ENCODE data around the gene NT5C.
A peak's percentile ranks its signal among the peaks of the same experiment; 100 is the strongest.
"Not testable (repeated sequence)": the region's sequence is repeated elsewhere in the genome, so short reads cannot be mapped to it uniquely, and the experiment has no call there.

The NT5C gene

DNA sequence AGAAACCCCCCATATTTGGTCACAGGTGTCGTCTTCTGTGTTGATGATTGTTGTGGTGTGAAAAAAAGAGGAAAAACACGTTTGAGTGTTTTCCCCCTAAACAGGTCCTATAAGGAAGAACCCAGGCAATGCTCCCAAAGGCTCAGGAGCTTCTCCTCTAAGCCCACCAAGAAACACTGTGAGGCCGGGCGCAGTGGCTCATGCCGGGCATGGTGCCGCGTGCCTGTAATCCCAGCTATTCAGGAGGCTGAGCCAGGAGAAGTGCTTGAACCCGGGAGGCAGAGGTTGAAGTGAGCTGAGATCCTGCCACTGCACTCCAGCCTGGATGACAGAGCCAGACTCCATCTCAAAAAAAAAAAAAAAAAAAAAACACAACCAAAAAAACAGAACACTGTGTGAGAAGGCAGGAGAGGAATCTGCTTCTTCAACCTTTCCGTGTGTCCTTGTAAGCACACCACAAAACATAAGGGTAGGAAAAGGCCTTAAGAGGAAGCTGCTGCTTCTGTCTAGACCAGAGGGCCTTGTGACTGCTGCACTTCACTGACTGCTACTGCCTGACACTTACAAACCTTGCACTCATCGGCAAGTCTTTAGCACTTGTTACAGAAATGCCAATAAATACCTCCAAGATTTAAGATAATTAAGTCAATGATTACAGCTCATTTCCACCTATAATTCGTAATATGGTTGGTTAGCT is 13.4 kb upstream of the NT5C start:
- DNase-seq (ENCODE audit: low read depth, low spot score), result no peak

DNA sequence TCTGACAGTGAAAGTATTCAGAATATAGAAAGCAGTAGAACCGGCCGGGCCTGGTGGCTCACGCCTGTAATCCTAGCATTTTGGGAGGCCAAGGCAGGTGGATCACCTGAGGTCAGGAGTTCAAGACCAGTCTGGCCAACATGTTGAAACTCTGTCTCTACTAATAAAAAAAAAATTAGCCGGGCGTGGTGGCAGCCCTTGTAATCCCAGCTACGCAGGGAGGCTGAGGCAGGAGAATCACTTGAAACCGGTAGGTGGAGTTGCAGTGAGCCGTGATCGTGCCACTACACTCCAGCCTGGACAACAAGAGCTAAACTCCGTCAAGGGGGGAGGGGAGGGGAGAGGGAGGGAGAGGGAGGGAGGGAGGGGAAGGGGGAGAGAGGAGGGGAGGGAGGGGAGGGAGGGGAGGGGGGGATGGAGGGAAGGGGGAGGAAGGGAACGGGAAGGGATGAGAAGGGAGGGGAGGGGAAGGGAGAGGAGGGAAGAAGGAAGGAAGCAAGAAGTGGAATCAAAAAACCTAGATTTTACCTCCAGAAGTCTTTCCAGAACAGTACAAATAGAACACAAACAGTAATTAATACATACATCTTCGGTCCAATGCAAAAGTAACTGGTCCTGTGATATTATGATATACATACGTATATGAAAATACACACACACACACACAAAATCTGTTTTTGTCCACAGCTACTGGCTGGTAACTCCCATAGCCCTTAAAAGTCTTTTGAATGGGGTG is 10.9 kb upstream of the NT5C start:
- no peak for DNase-seq (ENCODE audit: low read depth, low spot score)

DNA sequence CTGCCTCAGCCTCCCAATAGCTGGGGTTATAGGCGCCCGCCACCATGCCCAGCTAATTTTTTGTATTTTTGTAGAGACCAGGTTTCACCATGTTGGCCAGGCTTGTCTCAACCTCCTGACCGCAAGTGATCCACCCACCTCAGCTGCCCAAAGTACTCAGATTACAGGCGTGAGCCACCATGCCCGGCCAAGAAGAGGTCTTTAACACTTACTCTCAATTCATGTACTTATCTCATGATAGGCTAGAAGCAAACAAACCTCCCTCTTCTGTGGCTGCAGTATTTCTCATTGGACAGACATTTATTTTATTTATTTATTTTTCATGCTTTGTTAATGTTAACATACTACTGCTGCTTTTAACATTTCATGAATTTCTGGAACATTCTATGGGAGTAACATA is 7.0 kb upstream of the NT5C start:
- DNase-seq (ENCODE audit: low read depth, low spot score), result no peak

DNA sequence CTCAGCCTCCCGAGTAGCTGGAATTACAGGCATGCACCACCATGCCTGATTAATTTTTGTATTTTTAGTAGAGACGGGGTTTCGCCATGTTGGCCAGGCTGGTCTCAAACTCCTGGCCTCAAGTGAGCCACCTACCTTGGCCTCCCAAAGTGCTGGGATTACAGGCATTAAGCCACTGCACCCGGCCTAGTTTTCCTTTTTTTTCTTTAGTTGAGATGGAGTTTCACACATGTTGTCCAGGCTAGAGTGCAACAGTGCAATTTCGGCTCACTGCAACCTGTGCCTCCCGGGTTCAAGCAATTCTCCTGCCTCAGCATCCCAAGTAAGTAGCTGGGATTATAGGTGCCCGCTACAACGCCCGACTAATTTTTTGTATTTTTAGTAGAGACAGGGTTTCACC is 6.2 kb upstream of the NT5C start:
- DNase-seq (ENCODE audit: low read depth, low spot score), result not testable (repeated sequence)

DNA sequence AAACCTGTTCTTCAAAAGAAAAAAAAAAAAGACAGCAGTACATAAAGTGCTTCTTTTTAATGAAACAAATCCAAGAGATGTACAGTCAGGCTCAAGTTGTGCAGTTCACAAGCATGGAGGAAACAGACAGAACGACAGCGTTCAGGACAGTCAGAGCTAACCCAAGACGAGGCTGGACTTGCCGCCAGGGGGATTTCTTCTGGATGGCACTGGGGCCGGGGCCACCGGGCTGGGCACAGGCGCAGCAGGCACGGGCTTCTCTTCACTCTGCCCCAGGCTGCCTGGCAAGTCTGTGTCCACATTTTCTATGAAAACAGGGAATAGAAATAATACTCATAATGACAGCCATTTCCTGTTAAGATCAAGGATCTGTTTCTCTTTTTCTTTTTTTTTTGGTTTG is 4.4 kb upstream of the NT5C start:
- DNase-seq (ENCODE audit: low read depth, low spot score), result no peak

DNA sequence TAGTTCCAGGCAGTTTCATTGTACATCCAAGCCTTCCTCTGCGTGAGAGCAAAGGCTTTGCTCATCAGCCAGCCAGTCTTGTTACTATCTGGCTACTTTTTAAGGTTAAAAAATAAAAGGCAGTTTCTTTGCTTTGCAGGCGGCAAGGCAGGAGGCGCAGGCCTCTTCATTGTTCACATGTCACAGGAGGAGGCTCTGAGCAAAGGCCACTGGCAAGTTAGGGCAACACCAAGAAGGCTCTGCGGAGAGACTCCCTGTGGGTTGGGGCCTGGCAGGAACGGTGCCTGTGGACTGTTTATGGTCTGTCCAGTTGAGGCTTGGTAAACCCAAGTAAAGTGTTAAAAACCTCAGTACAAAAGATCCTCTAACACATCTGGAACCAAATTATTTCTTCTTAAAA is 3.9 kb upstream of the NT5C start:
- no peak for DNase-seq (ENCODE audit: low read depth, low spot score)

DNA sequence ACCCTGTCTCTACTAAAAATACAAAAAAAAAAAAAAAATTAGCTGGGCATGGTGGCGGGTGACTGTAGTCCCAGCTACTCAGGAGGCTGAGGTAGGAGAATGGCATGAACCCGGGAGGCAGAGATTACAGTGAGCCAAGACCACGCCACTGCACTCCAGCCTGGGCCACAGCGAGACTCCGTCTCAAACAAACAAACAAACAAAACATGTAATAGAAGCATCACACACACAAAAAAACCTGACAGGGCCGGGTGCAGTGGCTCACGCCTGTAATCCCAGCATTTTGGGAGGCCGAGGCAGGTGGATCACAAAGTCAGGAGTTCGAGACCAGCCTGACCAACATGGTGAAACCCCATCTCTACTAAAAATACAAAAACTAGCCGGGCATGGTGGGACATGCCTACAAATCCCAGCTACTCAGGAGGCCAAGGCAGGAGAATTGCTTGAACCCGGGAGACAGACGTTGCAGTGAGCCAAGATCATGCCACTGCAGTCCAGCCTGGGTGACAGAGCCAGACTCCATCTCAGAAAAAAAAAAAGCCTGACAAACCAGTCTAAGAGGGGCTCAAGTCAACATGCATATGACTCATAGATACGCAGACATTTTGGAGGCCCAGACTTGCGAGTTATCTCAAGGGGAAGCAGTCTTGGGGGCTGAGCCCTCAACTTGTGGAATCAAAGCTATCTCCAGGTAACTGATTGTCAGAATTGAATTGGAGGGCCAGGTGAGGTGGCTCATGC is 2.2 kb upstream of the NT5C start:
- DNase-seq (ENCODE audit: low read depth, low spot score), result not testable (repeated sequence)

DNA sequence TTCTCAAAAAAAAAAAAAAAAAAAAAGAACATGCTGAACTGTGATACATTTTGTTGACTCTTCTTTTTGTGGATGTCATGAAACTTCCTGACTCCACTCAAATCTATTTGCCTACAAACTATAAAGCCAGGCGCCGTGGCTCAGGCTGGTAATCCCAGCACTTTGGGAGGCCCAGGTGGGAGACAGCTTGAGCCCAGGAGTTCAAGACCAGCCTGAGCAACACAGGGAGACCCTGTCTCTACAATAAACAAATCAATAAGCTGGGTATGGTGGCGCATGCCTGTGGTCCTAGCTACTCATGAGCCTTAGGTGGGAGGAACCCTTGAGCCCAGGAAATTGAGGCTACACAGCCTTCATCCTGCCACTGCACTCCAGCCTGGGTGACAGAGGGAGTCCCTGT is 1.5 kb upstream of the NT5C start:
- no peak for DNase-seq (ENCODE audit: low read depth, low spot score)

DNA sequence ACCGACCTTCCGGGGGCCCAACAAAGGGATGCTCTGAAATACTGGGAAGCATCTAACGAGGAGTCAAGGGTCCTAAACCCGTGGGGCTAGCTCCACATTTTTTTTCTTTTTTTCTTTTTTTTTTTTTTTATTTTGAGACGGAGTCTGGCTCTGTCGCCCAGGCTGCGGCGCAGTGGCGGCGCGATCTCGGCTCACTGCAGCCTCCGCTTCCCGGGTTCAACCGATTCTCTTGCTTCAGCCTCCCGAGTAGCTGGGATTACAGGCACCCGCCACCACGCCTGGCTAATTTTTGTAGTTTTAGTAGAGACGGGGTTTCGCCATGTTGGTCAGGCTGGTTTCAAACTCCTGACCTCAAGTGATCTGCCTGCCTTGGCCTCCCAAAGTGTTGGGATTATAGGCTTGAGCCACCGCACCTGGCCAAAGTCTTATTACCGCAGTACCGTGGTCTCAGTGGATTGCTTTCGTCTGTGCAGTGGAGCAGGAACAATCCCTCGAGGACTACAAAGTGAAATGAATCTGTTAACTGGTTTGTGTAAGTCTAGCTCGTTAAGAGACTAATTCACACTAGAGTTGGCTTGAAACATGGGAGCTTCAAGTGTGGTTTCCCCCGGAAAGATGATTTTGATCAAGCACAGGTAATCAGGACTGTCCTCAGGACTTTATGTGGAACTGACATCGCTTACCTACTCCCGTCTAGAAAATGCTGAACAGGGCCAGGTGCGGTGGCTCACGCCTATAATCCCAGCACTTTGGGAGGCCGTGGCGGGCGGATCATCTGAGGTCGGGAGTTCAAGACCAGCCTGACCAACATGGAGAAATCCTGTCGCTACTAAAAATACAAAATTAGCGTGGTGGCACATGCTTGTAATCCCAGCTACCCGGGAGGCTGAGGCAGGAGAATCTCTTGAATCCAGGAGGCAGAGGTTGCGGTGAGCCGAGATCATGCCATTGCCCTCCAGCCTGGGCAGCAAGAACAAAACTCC is 767 bp upstream of the NT5C start:
- DNase-seq (ENCODE audit: low read depth, low spot score), result not testable (repeated sequence)

DNA sequence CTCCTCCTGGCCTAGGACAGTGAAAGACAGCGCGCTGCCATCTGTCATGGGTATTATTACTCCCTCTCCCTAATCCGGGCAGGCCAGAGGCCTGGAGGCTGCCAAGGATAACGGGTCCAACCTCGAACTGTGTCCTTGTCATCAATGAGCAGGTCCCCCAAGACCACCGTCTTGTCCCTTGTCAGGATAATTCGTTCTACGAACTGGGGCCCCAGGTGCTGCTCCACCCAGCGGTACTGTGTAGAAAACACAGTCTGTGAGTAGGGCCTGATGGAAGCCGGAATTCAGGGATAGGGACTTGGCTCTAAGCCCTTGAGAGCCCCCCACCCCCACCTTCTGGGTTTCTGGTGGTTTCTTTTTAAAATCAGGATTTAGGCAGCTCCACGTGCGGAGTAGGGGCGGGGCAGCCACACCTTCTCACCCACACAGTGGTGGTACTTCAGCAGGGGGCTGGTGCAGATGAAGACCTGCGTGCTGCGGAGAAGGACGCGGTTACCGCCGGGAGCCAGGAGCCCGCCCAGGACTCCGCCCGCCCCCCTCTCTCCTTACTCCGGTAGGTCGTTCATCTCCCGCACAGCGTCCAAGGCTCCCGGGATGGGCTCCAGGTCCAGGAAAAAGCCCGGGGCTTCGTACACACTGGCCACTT is 787 bp downstream of the NT5C start:
- DNase-seq (ENCODE audit: low read depth, low spot score), result peak; percentile 81

DNA sequence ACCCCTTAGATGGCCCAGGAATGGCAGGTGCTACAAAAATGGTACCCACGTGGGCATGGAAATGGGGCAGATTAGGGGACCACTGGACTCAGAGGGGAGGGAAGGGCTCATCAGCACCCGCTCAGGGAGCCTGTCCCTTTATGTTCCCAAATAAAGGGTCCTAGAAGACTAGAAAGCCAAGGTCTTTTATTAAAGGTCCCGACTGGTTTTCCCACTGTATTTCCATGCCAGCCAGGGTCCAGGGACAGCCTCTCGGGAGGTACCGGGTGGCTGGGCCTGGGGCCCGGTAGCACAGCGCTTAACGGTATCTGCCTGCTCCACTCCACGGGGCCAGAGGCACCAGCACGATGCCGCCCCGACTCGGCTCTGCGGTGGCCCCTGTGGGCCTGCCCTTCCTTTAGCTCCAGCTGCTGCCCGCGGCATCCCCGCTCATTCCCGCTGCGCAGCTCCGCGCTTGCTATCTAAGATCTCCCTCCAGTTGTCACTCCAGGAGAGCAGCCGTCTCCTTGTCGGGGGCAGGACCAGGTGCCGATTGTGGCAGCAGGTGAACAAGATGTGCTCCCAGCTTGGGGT is 1.4 kb downstream of the NT5C start:
- DNase-seq (ENCODE audit: low read depth, low spot score), result no peak

DNA sequence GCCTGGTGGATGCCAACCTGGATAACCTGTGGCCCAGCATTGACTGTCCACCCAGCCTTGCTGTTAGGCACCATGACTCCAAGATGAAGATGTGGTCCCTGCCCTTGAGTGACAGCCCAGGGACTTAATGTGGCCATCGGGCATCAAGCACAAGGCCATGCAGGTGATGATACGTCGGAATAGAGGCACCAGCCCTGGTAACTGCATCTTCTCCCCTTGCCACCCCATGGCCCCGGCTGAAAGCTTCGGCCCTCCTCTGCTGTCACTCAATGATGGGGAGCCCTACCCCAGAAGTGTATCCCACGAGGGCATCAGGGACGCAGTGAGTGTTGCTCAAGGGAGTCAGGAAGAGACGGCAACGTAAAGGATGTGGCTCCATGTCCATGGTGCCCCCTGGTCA is 2.0 kb downstream of the NT5C start:
- no peak for DNase-seq (ENCODE audit: low read depth, low spot score)

DNA sequence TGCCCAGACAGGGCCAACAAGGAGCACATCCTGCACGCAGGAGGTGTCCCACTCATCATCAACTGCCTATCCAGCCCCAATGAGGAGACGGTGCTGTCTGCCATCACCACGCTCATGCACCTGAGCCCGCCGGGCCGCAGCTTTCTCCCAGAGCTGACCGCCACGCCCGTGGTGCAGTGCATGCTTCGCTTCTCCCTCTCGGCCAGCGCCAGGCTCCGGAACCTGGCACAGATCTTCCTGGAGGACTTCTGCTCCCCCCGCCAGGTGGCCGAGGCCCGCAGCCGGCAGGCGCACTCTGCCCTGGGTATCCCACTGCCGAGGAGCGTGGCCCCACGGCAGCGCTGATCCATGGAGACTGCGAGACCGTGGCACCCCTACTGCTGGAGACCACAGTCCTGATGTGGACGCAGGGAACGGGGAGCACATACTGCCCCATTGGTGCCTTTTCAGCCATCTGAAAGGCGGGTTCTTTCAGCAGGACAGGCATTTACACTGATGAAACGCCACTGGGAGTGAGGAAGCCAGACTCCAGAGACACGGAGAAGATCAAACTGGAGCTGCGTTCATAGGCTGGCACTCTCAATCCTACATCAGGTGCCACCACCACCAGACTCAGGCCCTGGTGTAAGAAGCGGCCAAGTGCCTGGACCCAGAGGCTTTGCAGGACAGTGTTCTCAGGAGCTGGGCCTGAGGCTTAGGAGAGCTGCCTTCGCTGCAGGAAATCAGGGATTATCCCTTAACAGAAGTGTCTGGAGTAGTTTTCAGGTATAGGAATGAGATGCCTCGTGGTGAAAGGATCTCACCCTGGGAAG is 2.6 kb downstream of the NT5C start:
- no peak for DNase-seq (ENCODE audit: low read depth, low spot score)

DNA sequence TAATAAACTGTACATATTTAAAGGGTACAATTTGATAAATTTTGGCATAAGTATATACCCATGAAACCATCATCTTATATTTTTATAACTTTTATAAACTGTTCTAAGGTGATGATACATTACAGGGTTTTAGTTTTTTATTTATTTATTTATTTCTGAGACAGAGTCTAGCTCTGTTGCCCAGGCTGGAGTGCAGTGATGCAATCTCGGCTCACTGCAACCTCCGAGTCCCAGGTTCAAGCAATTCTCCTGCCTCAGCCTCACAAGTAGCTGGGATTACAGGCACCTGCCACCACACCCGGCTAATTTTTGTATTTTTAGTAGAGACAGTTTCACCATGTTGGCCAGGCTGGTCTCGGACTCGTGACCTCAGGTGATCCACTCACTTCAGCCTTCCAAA is 3.6 kb downstream of the NT5C start:
- DNase-seq (ENCODE audit: low read depth, low spot score), result not testable (repeated sequence)

DNA sequence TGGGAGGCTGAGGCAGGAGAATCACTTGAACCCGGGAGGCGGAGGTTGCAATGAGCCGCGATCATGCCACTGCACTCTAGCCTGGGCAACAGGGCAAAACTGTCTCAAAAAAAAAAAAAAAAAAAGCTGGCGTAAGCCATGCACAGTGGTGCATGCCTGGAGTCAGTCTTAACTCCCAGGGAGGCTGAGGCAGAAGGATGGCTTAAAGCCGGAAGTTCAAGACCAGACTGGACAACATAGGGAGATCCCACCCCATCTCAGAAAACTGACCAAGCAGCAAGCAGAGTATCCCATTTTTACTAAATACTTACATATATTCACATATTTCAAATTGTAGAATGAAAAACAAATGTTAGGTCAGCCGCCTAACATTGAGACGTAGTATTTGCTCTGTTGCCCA is 4.6 kb downstream of the NT5C start:
- no peak for DNase-seq (ENCODE audit: low read depth, low spot score)

DNA sequence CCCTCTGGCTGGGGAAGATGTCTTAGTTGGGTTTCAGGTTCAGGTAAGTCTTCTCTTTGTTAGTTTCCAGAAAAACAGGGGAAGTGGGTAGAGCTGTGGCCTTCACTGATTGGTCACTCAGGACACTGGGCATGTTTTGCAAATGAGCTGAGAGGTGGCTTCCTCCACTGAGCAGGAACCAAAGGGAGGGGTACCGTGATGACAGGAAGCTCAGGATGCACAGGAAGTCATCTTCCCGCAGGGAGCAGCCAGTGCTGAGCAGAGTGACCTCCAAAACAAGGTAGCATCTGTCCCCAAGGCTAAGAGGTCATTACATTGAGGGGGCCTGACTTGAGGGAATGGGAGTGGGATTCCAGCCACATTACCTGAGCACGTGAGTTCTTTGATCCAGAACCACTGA is 5.6 kb downstream of the NT5C start:
- no peak for DNase-seq (ENCODE audit: low read depth, low spot score)

DNA sequence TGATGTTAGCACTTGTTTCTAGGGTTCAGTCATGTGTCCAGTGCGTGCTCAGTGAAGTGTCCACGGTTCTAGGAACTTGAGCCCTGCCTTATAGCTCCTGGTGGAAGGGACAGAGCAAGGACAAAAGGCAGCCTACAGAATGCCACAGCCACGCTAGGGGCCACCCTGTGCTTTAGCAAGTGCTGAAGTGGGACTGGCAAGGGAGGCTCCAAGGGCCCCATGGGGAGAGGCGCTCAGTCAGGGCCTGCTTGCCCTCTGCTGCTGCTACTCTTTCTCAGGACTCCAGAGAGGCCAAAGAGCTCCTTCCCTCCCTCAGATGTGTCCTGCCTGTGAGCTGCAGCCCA is 6.8 kb downstream of the NT5C start:
- DNase-seq (ENCODE audit: low read depth, low spot score), result no peak

DNA sequence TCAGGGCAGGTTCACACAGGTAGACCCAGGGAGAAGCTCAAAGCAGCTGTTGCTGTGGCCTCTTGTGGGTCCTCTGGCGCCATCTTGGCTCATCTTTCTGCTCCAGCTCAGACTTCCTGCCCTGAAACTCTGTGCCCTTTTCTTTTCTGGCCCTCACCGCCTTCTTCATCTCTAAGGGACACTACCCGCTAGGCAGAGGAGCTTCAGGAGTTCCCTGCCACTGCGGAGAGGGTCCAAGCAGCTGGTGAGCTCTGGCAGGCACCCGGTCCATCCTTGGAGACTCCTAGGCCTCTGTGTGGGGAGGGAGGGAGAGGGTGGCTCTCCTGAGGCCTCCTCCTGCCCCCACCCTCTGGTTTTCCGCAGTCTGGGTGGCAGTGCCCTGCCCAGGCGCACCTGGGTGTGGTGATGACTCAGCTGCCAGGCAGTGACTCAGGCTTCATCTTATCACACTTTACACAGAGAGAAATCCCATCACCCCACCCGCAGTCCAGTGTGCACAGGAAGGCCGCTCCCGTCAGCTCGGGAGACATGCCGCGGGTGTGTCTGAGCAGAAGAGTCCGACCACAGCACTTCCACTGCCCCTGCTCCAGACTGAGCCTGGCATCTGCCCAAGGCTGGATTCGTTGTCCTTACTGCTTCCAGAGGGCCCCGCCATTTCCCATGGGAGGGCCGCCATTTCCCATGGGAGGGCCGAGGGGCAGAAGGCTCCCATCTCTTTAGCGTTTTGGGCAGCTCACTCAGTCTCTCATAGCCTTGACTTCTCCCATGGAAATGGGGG is 7.3 kb downstream of the NT5C start:
- DNase-seq (ENCODE audit: low read depth, low spot score), result peak; percentile 78

DNA sequence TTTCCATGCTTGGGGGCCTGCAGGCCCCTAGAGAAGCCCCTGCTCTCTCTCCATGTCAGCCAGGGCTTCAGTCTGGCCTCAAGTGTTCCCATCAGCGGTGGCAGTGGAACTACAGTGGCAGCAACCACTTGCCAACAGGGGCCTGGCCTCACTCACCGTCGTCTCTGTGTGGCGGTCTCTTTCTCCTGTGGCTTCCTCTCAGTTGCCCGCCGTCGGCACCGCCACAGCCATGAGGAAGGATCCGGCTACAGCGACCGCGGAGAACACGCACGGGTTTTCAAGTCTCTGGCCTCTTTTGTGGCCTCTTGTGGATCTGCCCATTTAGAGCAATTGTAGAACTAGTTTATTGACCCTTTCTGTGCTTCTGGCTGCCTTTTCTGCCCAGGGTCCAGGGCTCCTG is 13.2 kb downstream of the NT5C start:
- no peak for DNase-seq (ENCODE audit: low read depth, low spot score)

Measured in astrocyte of the hippocampus (primary cell).